GM12865 (cell line): Measurements from ENCODE around the gene RBKS.
"Not testable (repeated sequence)": the region's sequence is repeated elsewhere in the genome, so short reads cannot be mapped to it uniquely, and the experiment has no call there.

Experiments
- DNase-seq: peaks from one replicate; pipeline ENCODE4 v3.0.0; 2010; ENCODE audit warnings: low read depth
- H3K4me3 ChIP-seq: 2 replicates; pipeline ENCODE4 v1.5.1; 2011; ENCODE audit warnings: mild to moderate bottlenecking, low read depth, low read length, control low read depth
- TF ChIP-seq, protein P1 (sequence below): IDR thresholded peaks from 2 replicates; pipeline ENCODE4 v1.5.1; 2011; ENCODE audit warnings: low read length, control low read depth, low read depth, inconsistent platforms; ENCODE audit not compliant: insufficient read depth; ENCODE audit errors: missing control alignments

The RBKS gene

DNA sequence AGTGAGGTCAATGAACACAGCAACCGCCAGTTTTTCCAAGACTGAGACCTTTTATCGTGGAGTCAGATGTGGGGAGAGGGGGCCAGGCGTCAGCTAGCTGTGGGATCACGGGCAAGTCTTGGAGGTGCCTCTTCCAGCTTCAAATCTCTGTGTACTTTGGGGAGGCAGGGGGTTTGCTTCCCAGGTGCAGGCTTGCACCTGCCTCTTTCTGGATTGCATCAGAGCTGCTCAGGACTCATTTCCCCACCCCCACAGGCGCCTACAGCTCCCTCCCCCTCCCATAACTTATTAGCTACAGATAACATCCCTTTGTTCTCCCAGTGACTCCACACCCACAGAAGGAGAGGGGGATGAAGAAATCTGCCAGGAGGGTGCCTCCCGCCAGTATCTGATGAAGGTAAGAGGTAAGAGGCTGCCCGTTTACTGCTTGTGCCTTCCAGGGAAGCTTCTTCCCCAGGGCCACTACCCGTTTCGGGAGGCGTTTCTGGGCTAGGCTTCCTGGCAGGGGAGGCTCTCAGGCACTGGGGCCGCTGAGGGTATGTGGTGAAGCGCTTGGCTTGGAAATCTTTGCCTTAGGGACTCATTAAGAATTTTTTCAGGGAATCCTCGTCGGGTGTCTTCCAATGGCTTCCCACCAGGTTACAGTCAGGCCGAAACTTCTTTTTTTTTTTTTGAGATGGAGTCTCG, 137.5 kb downstream of the RBKS start:
- TF ChIP-seq, protein P1, sequence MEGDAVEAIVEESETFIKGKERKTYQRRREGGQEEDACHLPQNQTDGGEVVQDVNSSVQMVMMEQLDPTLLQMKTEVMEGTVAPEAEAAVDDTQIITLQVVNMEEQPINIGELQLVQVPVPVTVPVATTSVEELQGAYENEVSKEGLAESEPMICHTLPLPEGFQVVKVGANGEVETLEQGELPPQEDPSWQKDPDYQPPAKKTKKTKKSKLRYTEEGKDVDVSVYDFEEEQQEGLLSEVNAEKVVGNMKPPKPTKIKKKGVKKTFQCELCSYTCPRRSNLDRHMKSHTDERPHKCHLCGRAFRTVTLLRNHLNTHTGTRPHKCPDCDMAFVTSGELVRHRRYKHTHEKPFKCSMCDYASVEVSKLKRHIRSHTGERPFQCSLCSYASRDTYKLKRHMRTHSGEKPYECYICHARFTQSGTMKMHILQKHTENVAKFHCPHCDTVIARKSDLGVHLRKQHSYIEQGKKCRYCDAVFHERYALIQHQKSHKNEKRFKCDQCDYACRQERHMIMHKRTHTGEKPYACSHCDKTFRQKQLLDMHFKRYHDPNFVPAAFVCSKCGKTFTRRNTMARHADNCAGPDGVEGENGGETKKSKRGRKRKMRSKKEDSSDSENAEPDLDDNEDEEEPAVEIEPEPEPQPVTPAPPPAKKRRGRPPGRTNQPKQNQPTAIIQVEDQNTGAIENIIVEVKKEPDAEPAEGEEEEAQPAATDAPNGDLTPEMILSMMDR: no peak
- no peak for DNase-seq
- H3K4me3 ChIP-seq: no peak overlapping the region

DNA sequence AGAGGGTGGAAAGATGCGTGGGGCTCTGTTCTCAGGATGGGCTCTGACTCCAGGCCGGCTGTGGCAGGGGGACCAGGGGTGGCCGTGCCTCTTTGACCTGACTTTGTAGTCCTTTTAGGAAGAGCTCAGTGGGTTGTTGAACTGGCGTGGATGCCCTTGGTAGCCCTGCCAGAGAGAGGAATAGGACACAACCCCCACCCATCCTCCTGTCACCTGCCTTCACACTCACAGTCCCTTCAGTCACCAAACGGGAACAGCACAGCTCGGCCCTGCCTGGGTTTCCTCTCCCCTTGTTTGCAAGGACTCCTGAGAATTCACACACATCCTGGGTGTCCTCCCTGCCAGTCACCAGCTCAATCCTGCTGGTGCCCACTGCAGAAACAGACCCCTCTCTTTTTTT, 138.8 kb downstream of the RBKS start:
- TF ChIP-seq, protein P1: no peak
- no peak overlapping the region for H3K4me3 ChIP-seq
- DNase-seq: no peak

DNA sequence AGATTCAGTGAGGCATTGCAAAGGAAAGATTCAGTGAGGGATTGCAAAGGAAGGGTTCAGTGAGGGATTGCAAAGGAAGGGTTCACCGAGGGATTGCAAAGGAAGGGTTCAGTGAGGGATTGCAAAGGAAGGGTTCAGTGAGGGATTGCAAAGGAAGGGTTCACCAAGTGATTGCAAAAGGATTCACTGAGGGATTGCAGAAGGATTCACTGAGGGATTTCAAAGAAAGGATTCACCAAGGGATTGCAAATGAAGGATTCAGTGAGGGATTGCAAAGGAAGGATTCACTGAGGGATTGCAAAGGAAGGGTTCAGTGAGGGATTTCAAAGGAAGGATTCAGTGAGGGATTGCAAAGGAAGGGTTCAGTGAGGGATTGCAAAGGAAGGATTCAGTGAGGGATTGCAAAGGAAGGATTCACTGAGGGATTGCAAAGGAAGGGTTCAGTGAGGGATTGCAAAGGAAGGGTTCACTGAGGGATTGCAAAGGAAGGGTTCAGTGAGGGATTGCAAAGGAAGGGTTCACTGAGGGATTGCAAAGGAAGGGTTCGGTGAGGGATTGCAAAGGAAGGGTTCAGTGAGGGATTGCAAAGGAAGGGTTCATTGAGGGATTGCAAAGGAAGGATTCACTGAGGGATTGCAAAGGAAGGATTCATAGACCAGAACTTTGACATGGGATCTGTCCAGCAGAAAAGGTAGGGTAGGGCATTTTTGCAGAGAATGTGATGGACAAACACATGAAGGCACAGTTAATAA, 141.2 kb downstream of the RBKS start:
- not testable (repeated sequence) for DNase-seq, H3K4me3 ChIP-seq

DNA sequence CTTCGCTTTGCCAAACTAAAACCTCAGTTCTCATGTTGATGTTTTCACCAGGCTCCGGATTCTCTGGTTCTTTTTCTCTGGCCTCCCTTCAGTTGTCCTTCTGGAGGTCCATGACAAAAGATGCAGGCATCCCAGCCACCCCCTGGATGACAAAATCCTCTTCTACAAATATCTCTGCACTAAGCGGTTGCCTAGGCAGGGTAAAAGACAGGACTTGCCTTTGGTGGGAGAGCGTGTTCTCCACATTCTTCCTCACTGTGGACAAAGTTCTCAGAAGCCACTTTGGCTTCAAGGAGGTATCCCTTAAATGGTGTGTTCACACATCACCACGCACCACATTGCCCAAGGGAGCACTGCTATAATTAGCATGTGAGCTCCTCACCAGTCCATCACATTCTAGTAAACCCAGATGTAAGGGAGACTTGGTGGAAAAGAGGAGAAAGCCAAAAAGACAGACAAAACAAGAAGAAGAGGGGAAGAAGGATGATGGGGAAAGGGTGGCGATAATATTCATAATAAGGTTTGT, 142.3 kb downstream of the RBKS start:
- H3K4me3 ChIP-seq: no peak overlapping the region
- TF ChIP-seq, protein P1: no peak
- DNase-seq: no peak

DNA sequence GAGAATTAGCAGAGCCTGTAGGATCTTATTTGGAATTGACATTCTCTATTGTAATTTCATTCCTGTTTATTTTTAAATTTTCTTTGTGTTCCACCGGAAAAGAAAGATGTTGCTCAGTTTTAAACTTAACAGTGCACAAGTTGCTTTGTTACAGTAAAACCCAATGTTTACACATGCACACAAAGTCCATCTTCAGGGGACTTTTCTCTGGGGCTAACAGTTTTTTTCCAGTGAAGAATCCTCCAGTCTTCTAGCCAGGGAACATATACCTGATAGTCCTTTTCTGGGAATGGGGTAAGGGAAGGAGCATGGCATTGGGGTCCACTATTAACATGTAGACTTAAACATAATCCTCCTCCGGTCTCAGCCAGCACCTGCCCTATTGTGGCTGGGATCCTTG, 143.9 kb downstream of the RBKS start:
- TF ChIP-seq, protein P1: no peak
- no peak for DNase-seq
- H3K4me3 ChIP-seq: no peak overlapping the region

DNA sequence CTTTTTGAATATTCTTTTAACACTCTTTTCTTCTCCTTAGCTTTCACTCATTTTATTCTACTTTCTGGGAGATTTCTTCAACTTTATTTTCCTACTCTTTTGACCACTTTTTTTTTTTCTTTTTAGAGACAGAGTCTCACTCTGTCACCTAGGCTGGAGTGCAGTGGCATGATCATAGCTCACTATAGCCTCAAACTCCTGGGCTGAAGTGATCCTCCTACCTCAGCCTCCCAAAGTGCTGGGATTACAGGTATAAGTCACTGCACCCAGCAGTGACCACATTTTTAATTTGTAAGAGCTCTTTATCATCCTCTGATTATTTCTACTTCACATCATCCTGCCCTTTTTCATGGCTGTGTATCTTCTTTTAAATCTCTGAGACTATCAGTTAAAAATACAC, 144.7 kb downstream of the RBKS start:
- H3K4me3 ChIP-seq, DNase-seq: not testable (repeated sequence)

DNA sequence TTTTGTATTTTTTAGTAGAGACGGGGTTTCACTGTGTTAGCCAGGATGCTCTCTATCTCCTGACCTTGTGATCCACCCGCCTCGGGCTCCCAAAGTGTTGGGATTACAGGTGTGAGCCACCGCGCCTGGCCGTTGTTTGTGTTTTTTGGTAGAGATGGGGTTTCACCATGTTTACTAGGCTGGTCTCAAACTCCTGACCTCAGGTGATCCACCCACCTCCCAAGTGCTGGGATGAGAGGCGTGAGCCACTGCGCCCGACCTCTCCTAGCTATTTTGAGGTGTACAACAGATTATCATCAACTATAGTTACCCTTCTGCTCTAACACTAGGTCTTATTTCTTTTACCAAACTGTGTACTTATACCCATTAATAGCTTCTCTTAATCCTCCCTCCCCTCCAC, 147.6 kb downstream of the RBKS start:
- DNase-seq: no peak

More for the DNA sequence above, 147.6 kb downstream of the RBKS start:
- TF ChIP-seq, protein P1: no peak
- no peak overlapping the region for H3K4me3 ChIP-seq
